ENCODE results near the gene ZNF136. TPM values are rescaled to one million over a fixed set of nuclear protein-coding genes. Genes with fewer than 3 reads are reported as not detected.

The ZNF136 gene
- total RNA-seq, 2 donors from 2014 or later: 12.1 to 20.9 TPM

DNA sequence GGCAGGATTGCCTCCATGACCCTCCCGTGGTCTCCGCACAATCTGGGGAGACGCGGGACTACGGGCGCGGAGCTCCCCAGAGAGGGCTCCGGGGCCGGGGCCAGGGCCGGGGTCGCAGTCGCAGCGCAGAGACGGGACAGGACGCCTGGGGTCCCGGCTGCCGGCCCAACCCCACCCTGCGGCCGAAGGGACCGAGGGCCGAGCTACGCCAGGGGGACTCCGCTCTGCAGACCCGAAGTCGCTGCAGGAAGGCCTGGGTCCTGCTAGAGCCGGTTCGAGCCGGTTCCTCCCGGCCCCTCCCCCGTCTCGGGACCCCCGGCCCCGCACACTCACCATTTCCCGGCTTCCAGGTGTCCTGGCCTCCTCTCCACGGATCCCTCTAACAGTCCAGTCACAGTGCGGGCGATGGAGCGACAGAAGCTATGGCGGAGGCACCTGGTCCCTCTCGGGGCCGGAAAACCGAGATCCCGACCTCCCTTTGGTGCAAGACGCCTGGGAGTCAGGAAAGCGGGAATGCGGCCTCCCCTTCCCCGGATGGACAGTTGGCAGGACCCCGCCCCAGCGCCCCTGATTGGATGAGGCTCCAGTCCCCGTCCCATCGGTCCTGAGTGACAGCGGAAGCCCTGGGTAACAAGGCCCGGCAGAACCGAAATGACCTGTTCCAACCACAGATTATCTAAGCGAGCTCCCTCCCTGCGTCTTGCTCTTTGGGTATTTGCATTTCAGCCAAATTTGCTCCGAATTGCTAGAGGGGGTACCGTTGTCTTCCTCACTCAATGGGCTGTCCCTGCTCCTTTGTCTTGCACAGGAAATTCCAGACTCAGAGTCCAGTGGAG, 6.5 kb upstream of the ZNF136 start, which contains the start of gene ZNF625:
TSS of gene ZNF625 (minus strand) at position 512 of the 836 bp plus-strand sequence. CDS start at position 336, 176 bp downstream.
- H3K36me3 Mint-ChIP-seq: no peaks in the 10 kb centered on the region
- DNase-seq (ENCODE audit: low spot score) (peak; percentile 78), ATAC-seq (peak; percentile 93)
- peaks cover 10 to 12% of the 10 kb centered on the region in 2 donors for H3K4me1 Mint-ChIP-seq (ENCODE audit: low read depth in 2 of 2)
- peak within 1 kb of the TSS; percentile 43 to 89 for H3K27ac Mint-ChIP-seq
- H3K4me3 Mint-ChIP-seq: peak within 1 kb of the TSS; percentile 89
- no peaks in the 10 kb centered on the region for H3K27me3 Mint-ChIP-seq
- no peaks in the 10 kb centered on the region for H3K9me3 Mint-ChIP-seq

GRCh38 chr19:12159773-12160414, 3.0 kb upstream of the ZNF136 start:
- ATAC-seq (no peak), DNase-seq (ENCODE audit: low spot score) (no peak)
- no peak overlapping the region for H3K27ac Mint-ChIP-seq
- H3K4me1 Mint-ChIP-seq (ENCODE audit: low read depth in 2 of 2): peaks cover 22 to 26% of the 10 kb centered on the region in 2 donors
- no peak overlapping the region for H3K4me3 Mint-ChIP-seq
- no peaks in the 10 kb centered on the region for H3K9me3 Mint-ChIP-seq
- H3K27me3 Mint-ChIP-seq: no peaks in the 10 kb centered on the region
- peaks cover 8% of the 10 kb centered on the region for H3K36me3 Mint-ChIP-seq

GRCh38 chr19:12162513-12162881, 399 bp upstream of the ZNF136 start:
- Mint-ChIP-seq H3K27me3 (no peaks in the 10 kb centered on the region), H3K4me1 (ENCODE audit: low read depth in 2 of 2) (peaks cover 33 to 36% of the 10 kb centered on the region in 2 donors), H3K9me3 (no peaks in the 10 kb centered on the region), H3K4me3 (peak overlapping the region; percentile 97), H3K27ac (peak overlapping the region; percentile 91 to 93), H3K36me3 (peaks cover 23% of the 10 kb centered on the region)
- ATAC-seq (peak in 1 of 2 donors; percentile 8), DNase-seq (ENCODE audit: low spot score) (no peak)

- H3K27ac Mint-ChIP-seq: peak overlapping the region; percentile 91 to 93
- no peaks in the 10 kb centered on the region for H3K27me3 Mint-ChIP-seq
- H3K4me3 Mint-ChIP-seq: peak overlapping the region; percentile 97
Observed at GRCh38 chr19:12163826-12164225, 930 bp downstream of the ZNF136 start.

GRCh38 chr19:12166626-12167025, 3.7 kb downstream of the ZNF136 start:
- Mint-ChIP-seq H3K4me3 (no peak overlapping the region), H3K4me1 (ENCODE audit: low read depth in 2 of 2) (peaks cover 33 to 43% of the 10 kb centered on the region in 2 donors), H3K9me3 (no peaks in the 10 kb centered on the region), H3K27ac (peak overlapping the region in 1 of 2 donors; percentile 34), H3K36me3 (peaks cover 27% of the 10 kb centered on the region), H3K27me3 (no peaks in the 10 kb centered on the region)
- DNase-seq (ENCODE audit: low spot score): no peak
- no peak for ATAC-seq

More at GRCh38 chr19:12163826-12164225, 930 bp downstream of the ZNF136 start:
- Mint-ChIP-seq H3K36me3 (peaks cover 23% of the 10 kb centered on the region), H3K9me3 (no peaks in the 10 kb centered on the region), H3K4me1 (ENCODE audit: low read depth in 2 of 2) (peaks cover 33 to 37% of the 10 kb centered on the region in 2 donors)
- ATAC-seq (no peak), DNase-seq (ENCODE audit: low spot score) (no peak)

- DNase-seq (ENCODE audit: low spot score) (no peak), ATAC-seq (no peak)
- Mint-ChIP-seq H3K27ac (peak overlapping the region; percentile 2 to 9), H3K27me3 (no peaks in the 10 kb centered on the region), H3K4me1 (ENCODE audit: low read depth in 2 of 2) (peaks cover 27 to 41% of the 10 kb centered on the region in 2 donors), H3K4me3 (peak overlapping the region; percentile 7), H3K9me3 (peaks cover 3% of the 10 kb centered on the region), H3K36me3 (peaks cover 37% of the 10 kb centered on the region)
Observed at GRCh38 chr19:12180377-12180776, 17.5 kb downstream of the ZNF136 start.

DNA sequence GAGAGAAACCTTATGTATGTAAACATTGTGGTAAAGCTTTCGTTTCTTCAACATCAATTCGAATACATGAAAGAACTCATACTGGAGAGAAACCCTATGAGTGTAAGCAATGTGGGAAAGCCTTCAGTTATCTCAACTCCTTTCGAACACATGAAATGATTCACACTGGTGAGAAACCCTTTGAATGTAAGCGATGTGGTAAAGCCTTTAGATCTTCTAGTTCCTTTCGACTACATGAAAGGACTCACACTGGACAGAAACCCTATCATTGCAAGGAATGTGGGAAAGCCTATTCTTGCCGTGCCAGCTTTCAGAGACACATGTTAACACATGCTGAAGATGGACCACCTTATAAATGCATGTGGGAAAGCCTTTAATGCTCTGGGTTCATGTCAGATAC, 24.7 kb downstream of the ZNF136 start:
- H3K9me3 Mint-ChIP-seq: peaks cover 20% of the 10 kb centered on the region
- DNase-seq (ENCODE audit: low spot score) (no peak), ATAC-seq (no peak)
- peaks cover 76% of the 10 kb centered on the region for H3K36me3 Mint-ChIP-seq
- peaks cover 0 to 10% of the 10 kb centered on the region in 2 donors for H3K4me1 Mint-ChIP-seq (ENCODE audit: low read depth in 2 of 2)
- H3K4me3 Mint-ChIP-seq: no peak overlapping the region
- H3K27me3 Mint-ChIP-seq: no peaks in the 10 kb centered on the region
- no peak overlapping the region for H3K27ac Mint-ChIP-seq

DNA sequence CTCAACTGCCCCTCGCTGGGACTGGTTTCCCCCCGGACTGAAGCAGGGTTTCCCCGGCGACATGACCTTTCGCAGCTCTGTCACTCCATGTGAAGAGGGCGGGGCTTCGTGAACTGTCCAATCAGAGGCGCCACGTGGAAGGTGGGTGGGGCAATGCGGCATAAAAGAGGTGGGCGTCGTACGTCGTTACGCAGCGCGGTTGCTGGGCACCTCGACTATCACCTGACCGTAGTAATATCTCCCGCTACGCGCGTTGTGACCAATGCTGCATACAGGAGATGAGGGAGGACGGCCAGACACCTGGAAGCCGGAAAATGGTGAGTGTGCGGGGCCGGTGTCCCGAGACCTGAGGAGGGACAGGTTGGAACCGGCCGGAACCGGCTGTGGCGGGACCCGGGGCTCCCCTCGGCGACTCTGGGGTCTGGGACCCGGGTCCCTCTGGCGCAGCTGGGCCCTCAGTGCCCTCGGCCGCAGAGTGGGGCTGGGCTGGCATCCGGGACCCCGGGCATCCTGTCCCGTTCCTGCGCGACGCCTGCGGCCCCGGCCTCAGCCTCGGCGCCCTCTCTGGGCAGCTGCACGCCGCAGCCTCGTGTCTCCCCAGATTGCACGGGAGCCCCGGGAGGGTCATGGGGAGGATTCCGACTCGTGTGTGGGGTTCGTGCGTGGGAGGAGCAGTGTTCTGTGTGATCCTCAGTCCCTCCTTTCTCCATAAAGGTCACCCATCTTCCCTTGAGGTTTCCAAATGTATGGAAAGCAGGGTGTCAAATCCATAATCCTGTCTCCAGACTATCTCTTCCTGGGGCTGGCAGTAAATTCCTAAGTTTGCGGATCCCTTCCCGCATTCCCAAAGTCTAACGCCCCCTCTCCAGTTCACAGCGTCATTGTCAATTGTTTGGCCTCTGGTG, 32.2 kb downstream of the ZNF136 start:
- ATAC-seq: peak; percentile 96 to 99
- Mint-ChIP-seq H3K4me1 (ENCODE audit: low read depth in 2 of 2) (peaks cover 5 to 27% of the 10 kb centered on the region in 2 donors), H3K4me3 (peak overlapping the region; percentile 86), H3K27ac (peak overlapping the region; percentile 53 to 87), H3K36me3 (peaks cover 30% of the 10 kb centered on the region), H3K27me3 (no peaks in the 10 kb centered on the region), H3K9me3 (peaks cover 6% of the 10 kb centered on the region)
- DNase-seq (ENCODE audit: low spot score): peak; percentile 91

- peaks cover 6% of the 10 kb centered on the region for H3K9me3 Mint-ChIP-seq
- H3K27ac Mint-ChIP-seq: no peak overlapping the region
- peaks cover 10 to 26% of the 10 kb centered on the region in 2 donors for H3K4me1 Mint-ChIP-seq (ENCODE audit: low read depth in 2 of 2)
- no peak for DNase-seq (ENCODE audit: low spot score)
- H3K4me3 Mint-ChIP-seq: no peak overlapping the region
- ATAC-seq: no peak
- no peaks in the 10 kb centered on the region for H3K27me3 Mint-ChIP-seq
- H3K36me3 Mint-ChIP-seq: peaks cover 15% of the 10 kb centered on the region
Observed at GRCh38 chr19:12198136-12198535, 35.2 kb downstream of the ZNF136 start.

- no peak overlapping the region for H3K27ac Mint-ChIP-seq
- peaks cover 10 to 20% of the 10 kb centered on the region in 2 donors for H3K4me1 Mint-ChIP-seq (ENCODE audit: low read depth in 2 of 2)
- no peaks in the 10 kb centered on the region for H3K27me3 Mint-ChIP-seq
- peaks cover 21% of the 10 kb centered on the region for H3K36me3 Mint-ChIP-seq
- ATAC-seq: no peak
- DNase-seq (ENCODE audit: low spot score): no peak
- no peak overlapping the region for H3K4me3 Mint-ChIP-seq
- H3K9me3 Mint-ChIP-seq: peaks cover 6% of the 10 kb centered on the region
Observed at GRCh38 chr19:12199757-12200419, 37.0 kb downstream of the ZNF136 start.

DNA sequence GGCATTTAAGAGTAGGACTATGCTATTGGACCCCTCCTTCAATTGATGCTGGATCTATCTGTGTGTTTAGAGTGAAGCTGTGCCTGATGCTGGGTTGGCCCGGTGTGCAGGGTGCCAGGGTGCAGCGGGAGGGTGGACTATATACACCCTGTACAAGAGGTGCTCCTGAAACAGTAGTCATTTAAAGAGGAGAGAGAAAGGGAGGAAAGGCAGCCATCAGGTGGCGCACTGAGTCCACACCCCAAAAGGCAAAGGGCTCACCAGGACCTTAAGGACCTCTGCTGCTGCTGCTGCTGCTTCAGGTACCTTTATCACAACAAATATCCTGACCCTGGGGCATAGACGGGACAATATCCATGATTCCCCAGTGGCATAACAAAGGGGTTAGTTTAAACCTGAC, 39.4 kb downstream of the ZNF136 start:
- H3K4me1 Mint-ChIP-seq (ENCODE audit: low read depth in 2 of 2): peaks cover 5 to 19% of the 10 kb centered on the region in 2 donors
- peaks cover 13% of the 10 kb centered on the region for H3K9me3 Mint-ChIP-seq

GRCh38 chr19:12205296-12205695, 42.4 kb downstream of the ZNF136 start:
- H3K4me1 Mint-ChIP-seq (ENCODE audit: low read depth in 2 of 2): peaks cover 5 to 9% of the 10 kb centered on the region in 2 donors
- peaks cover 43% of the 10 kb centered on the region for H3K36me3 Mint-ChIP-seq
- ATAC-seq: no peak
- no peak overlapping the region for H3K4me3 Mint-ChIP-seq
- no peak overlapping the region for H3K27ac Mint-ChIP-seq
- H3K27me3 Mint-ChIP-seq: no peaks in the 10 kb centered on the region
- DNase-seq (ENCODE audit: low spot score): no peak
- peaks cover 15% of the 10 kb centered on the region for H3K9me3 Mint-ChIP-seq

More for the DNA sequence above, 39.4 kb downstream of the ZNF136 start:
- Mint-ChIP-seq H3K4me3 (no peak overlapping the region), H3K27me3 (no peaks in the 10 kb centered on the region), H3K36me3 (peaks cover 29% of the 10 kb centered on the region), H3K27ac (no peak overlapping the region)
- DNase-seq (ENCODE audit: low spot score) (peak; percentile 64), ATAC-seq (peak; percentile 53 to 56)

- H3K27ac Mint-ChIP-seq: no peak overlapping the region
- ATAC-seq: no peak
- H3K27me3 Mint-ChIP-seq: no peaks in the 10 kb centered on the region
- peaks cover 0 to 7% of the 10 kb centered on the region in 2 donors for H3K4me1 Mint-ChIP-seq (ENCODE audit: low read depth in 2 of 2)
- H3K9me3 Mint-ChIP-seq: peaks cover 18% of the 10 kb centered on the region
- no peak overlapping the region for H3K4me3 Mint-ChIP-seq
- DNase-seq (ENCODE audit: low spot score): no peak
- peaks cover 50% of the 10 kb centered on the region for H3K36me3 Mint-ChIP-seq
Observed at GRCh38 chr19:12208221-12208620, 45.3 kb downstream of the ZNF136 start.

Data from natural killer cell treated with Interleukin-12 subunit alpha and Interleukin-12 subunit beta and Interleukin-15 and Interleukin-18, amount 100 ng/mL, for 72 hours (primary cell).